Stomach (tissue), 4 donors: ENCODE data around the gene CNTN5.

Source experiments
- EP300 ChIP-seq: sonication (generic); formaldehyde crosslinking; IDR thresholded peaks from one replicate; pipeline ENCODE4 v1.6.1; 2017; ENCODE audit warnings: antibody characterized with exemption
- POLR2A ChIP-seq, 4 donors: fragments of 450-650 bp; IDR thresholded peaks; one replicate each; pipeline ENCODE4 v1.6.1; 2016; ENCODE audit warnings: antibody characterized with exemption in 4 of 4, control low read depth in 2 of 4, mild to moderate bottlenecking in 1 of 4, moderate library complexity in 1 of 4
- POLR2AphosphoS5 ChIP-seq, 3 donors: sonication (generic); formaldehyde crosslinking; IDR thresholded peaks; one replicate each; pipeline ENCODE4 v1.6.1; 2016; ENCODE audit warnings: antibody characterized with exemption in 3 of 3
- TF ChIP-seq, protein P1 (sequence below), 7 experiments: fragments of 450-650 bp in 4 of 7; fragments of 200-600 bp in 3 of 7; sonication (generic) in 3 of 7; IDR thresholded peaks; one replicate each; pipeline ENCODE4 v1.5.1; 2016 to 2019; ENCODE audit warnings: antibody characterized with exemption in 7 of 7, control low read depth in 2 of 7, mild to moderate bottlenecking in 1 of 7

DNA sequence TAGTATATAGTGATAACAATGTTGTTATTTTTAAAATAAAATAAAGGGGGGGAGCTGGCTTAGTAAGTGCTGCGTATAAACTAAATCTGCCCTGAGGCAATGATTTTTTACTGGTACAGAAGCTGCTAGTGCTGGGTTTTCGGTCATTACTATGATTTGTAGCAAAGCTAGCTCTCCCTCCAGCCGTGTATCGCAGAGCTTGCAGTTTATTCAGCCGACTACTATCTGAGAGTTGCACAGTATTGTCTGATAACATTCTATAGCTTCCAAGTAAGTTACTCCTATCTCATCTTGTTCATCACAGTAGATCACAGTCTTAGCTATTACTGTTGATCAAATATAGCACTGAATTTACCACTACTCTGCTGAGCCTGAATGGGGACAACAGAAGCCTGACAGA is 860.9 kb downstream of the CNTN5 start:
- TF ChIP-seq, protein P1, sequence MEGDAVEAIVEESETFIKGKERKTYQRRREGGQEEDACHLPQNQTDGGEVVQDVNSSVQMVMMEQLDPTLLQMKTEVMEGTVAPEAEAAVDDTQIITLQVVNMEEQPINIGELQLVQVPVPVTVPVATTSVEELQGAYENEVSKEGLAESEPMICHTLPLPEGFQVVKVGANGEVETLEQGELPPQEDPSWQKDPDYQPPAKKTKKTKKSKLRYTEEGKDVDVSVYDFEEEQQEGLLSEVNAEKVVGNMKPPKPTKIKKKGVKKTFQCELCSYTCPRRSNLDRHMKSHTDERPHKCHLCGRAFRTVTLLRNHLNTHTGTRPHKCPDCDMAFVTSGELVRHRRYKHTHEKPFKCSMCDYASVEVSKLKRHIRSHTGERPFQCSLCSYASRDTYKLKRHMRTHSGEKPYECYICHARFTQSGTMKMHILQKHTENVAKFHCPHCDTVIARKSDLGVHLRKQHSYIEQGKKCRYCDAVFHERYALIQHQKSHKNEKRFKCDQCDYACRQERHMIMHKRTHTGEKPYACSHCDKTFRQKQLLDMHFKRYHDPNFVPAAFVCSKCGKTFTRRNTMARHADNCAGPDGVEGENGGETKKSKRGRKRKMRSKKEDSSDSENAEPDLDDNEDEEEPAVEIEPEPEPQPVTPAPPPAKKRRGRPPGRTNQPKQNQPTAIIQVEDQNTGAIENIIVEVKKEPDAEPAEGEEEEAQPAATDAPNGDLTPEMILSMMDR (IDR thresholded peaks at IDR 0.05): no peak
- TF ChIP-seq EP300: no peak
- no peak for TF ChIP-seq POLR2AphosphoS5 (IDR thresholded peaks at IDR 0.05)
- TF ChIP-seq POLR2A (IDR thresholded peaks at IDR 0.05): no peak
